Lung (tissue), 12 donors: ENCODE measurements around the gene ROS1. TPM values are rescaled to one million over a fixed set of nuclear protein-coding genes. Genes with fewer than 3 reads are reported as not detected.

Source experiments
- ATAC-seq: fragments of 200-7000 bp; cut with Tn5 transposase; one replicate; pipeline ENCODE4 v1.9.1; 2020; ENCODE audit warnings: moderate number of reproducible peaks; ENCODE audit not compliant: insufficient read depth, low FRiP score
- DNase-seq, 3 donors: peaks; one replicate each; pipeline ENCODE4 v3.0.0-alpha.2; 2013 to 2017
- H3K27ac ChIP-seq, 2 donors: one replicate each; pipeline ENCODE4 v1.5.1; 2013; ENCODE audit warnings: mild to moderate bottlenecking in 2 of 2, moderate library complexity in 2 of 2, control low read depth in 1 of 2, inconsistent platforms in 1 of 2, low read depth in 1 of 2, low read length in 1 of 2
- H3K27me3 ChIP-seq, 3 donors: one replicate each; pipeline ENCODE4 v1.5.1; 2013; ENCODE audit warnings: low read length in 2 of 3; ENCODE audit not compliant: control insufficient read depth in 3 of 3, insufficient read depth in 3 of 3
- H3K36me3 ChIP-seq, 4 donors: one replicate each; pipeline ENCODE4 v1.5.1; 2013; ENCODE audit warnings: low read length in 4 of 4, mild to moderate bottlenecking in 1 of 4, moderate library complexity in 1 of 4; ENCODE audit not compliant: control insufficient read depth in 4 of 4, insufficient read depth in 4 of 4
- H3K4me1 ChIP-seq, 5 donors: one replicate each; pipeline ENCODE4 v1.5.1; 2013; ENCODE audit warnings: low read length in 5 of 5, mild to moderate bottlenecking in 2 of 5, moderate library complexity in 1 of 5; ENCODE audit not compliant: control insufficient read depth in 5 of 5, insufficient read depth in 5 of 5
- H3K4me3 ChIP-seq: one replicate; pipeline ENCODE4 v1.5.1; 2013; ENCODE audit warnings: mild to moderate bottlenecking, control low read depth, moderate library complexity
- H3K9ac ChIP-seq, 2 donors: one replicate each; pipeline ENCODE4 v1.5.1; 2013; ENCODE audit warnings: low read length in 2 of 2, control low read depth in 1 of 2; ENCODE audit not compliant: insufficient read depth in 1 of 2
- H3K9me3 ChIP-seq, 4 donors: one replicate each; pipeline ENCODE4 v1.5.1; 2013; ENCODE audit warnings: low read length in 3 of 4, mild to moderate bottlenecking in 1 of 4, moderate library complexity in 1 of 4; ENCODE audit not compliant: control insufficient read depth in 4 of 4, insufficient read depth in 3 of 4
- CTCF ChIP-seq: IDR thresholded peaks from 2 replicates; pipeline ENCODE4 v1.5.1; 2012; ENCODE audit warnings: mild to moderate bottlenecking; ENCODE audit errors: control extremely low read depth, extremely low read depth
- WGBS, 2 donors: extraction: QIAGEN DNeasy Blood & Tissue Kit; methylation state at CpG; one replicate each; pipeline ENCODE4 v1.1.7; 2013; 5-methylcytosine and 5-hydroxymethylcytosine counted together
- polyA plus RNA-seq, 2 donors: library from polyadenylated mRNA; stranded (reverse); fragments of 200-250 nt; gene quantifications; one replicate each; pipeline ENCODE4 v1.2.1, GENCODE V29; 2013
- total RNA-seq, 2 donors: library from RNA; depleted of rRNA in 1 of 2; stranded (reverse); fragments of >200 nt in 1 of 2; gene quantifications; one replicate each; pipeline ENCODE4 v1.2.1, GENCODE V29; 2014 to 2021
- donor health status: control.
- donor health status: control.
- donor health status: Bipolar disorder and iron deficiency.
- donor health status: healthy.
- donor health status: DM: yes; HTN: yes; CAD: no.

Gene ROS1
- total and polyA plus RNA-seq, 4 donors, result 15.5 to 263 (median 59.4) TPM

- WGBS, 2 donors, result 86% methylated on average over 12 of the region's 12 CpGs
- Histone ChIP-seq H3K27ac (no peak overlapping the region), H3K9me3 (no peaks in the 10 kb centered on the region), H3K4me3 (no peak overlapping the region), H3K4me1 (no peaks in the 10 kb centered on the region), H3K36me3 (no peaks in the 10 kb centered on the region), H3K27me3 (no peaks in the 10 kb centered on the region), H3K9ac (no peak overlapping the region)
- TF ChIP-seq CTCF, result no peak
- DNase-seq (no peak), ATAC-seq (no peak)
Observed at GRCh38 chr6:117344444-117345291, 81.1 kb downstream of the ROS1 start.

- Histone ChIP-seq H3K4me3 (no peak overlapping the region), H3K4me1 (peaks cover 0 to 3% (median 0%) of the 10 kb centered on the region in 5 donors), H3K9me3 (peaks cover 0 to 2% (median 0%) of the 10 kb centered on the region in 4 donors), H3K9ac (no peak overlapping the region), H3K27ac (no peak overlapping the region), H3K36me3 (no peaks in the 10 kb centered on the region), H3K27me3 (no peaks in the 10 kb centered on the region)
- TF ChIP-seq CTCF, result no peak
- WGBS, 2 donors, result 27 to 58% methylated on average over 1 of the region's 1 CpG
- no peak for DNase-seq
- ATAC-seq, result no peak
Observed at GRCh38 chr6:117338567-117338966, 87.2 kb downstream of the ROS1 start.

GRCh38 chr6:117329926-117330325 is 95.8 kb downstream of the ROS1 start:
- Histone ChIP-seq H3K9me3 (no peaks in the 10 kb centered on the region), H3K27me3 (no peaks in the 10 kb centered on the region), H3K36me3 (no peaks in the 10 kb centered on the region), H3K9ac (no peak overlapping the region), H3K27ac (no peak overlapping the region), H3K4me3 (no peak overlapping the region), H3K4me1 (no peaks in the 10 kb centered on the region)
- 95 to 96% methylated on average over 7 of the region's 7 CpGs for WGBS, 2 donors
- DNase-seq, result no peak
- ATAC-seq, result no peak
- TF ChIP-seq CTCF, result no peak
